PC-3 (cell line): ENCODE data around the gene SMIM33. TPM values are rescaled to one million over a fixed set of nuclear protein-coding genes. Genes with fewer than 3 reads are reported as not detected.

Experiments
- ATAC-seq: fragments of 200-7000 bp; cut with Tn5 transposase; 2 replicates; pipeline ENCODE4 v1.9.1; 2020; ENCODE audit warnings: mild to moderate bottlenecking, moderate library complexity
- BruUV-seq: library from RNA; stranded (reverse); fragments of 400-500 nt; replicated peaks from 2 replicates; lab custom pipeline; 2021; lab: Mats Ljungman, UMichigan
- CTCF ChIA-PET: fragments of 300-600 bp; sonication (Branson Sonifier 250); formaldehyde crosslinking; loops from one replicate; lab custom pipeline; 2022; ENCODE audit warnings: antibody characterized with exemption; lab: Charles Lee
- POLR2A ChIA-PET: fragments of 300-600 bp; sonication (Branson Sonifier 250); formaldehyde crosslinking; loops from one replicate; lab custom pipeline; 2022; ENCODE audit warnings: antibody characterized with exemption; ENCODE audit not compliant: unreplicated experiment; lab: Charles Lee
- DNase-seq: peaks from one replicate; pipeline ENCODE4 v3.0.0-alpha.2; 2015
- H2AFZ ChIP-seq: fragments of 300-600 bp; sonication (generic); 2 replicates; pipeline ENCODE4 v1.6.0; 2016; ENCODE audit warnings: antibody characterized with exemption, low read length
- H3F3A ChIP-seq: fragments of 300-600 bp; sonication (generic); one replicate; pipeline ENCODE4 v1.6.0; 2017; ENCODE audit warnings: antibody characterized with exemption, low read length, control low read depth, mild to moderate bottlenecking; ENCODE audit not compliant: unreplicated experiment
- H3K27ac ChIP-seq: fragments of 300-600 bp; sonication (generic); 2 replicates; pipeline ENCODE4 v1.5.1; 2016; ENCODE audit warnings: mild to moderate bottlenecking, low read length
- H3K27me3 ChIP-seq: fragments of 300-600 bp; sonication (generic); 2 replicates; pipeline ENCODE4 v1.6.1; 2016; ENCODE audit warnings: low read length, mixed read lengths
- H3K36me3 ChIP-seq: fragments of 300-600 bp; sonication (generic); 2 replicates; pipeline ENCODE4 v1.6.1; 2016; ENCODE audit warnings: low read depth, mixed run types, low read length, mixed read lengths
- H3K4me1 ChIP-seq: fragments of 300-600 bp; sonication (generic); 2 replicates; pipeline ENCODE4 v1.5.1; 2016; ENCODE audit warnings: low read length; ENCODE audit not compliant: insufficient read depth
- H3K4me2 ChIP-seq: fragments of 300-600 bp; sonication (generic); 2 replicates; pipeline ENCODE4 v1.6.0; 2016; ENCODE audit warnings: low read length
- H3K4me3 ChIP-seq: fragments of 300-600 bp; sonication (generic); 2 replicates; pipeline ENCODE4 v1.5.1; 2016; ENCODE audit warnings: mild to moderate bottlenecking, low read length, mixed read lengths
- H3K79me2 ChIP-seq: fragments of 300-600 bp; sonication (generic); 2 replicates; pipeline ENCODE4 v1.6.1; 2017; ENCODE audit warnings: low read length, mixed read lengths
- H3K9ac ChIP-seq: fragments of 300-600 bp; sonication (generic); 2 replicates; pipeline ENCODE4 v1.6.0; 2016; ENCODE audit warnings: mild to moderate bottlenecking, low read length
- H3K9me2 ChIP-seq: fragments of 300-600 bp; sonication (generic); replicated peaks from 2 replicates; pipeline ENCODE4 v1.6.1; 2016; ENCODE audit warnings: mixed run types, low read length, mixed read lengths
- H3K9me3 ChIP-seq: fragments of 300-600 bp; sonication (generic); 2 replicates; pipeline ENCODE4 v1.6.1; 2016; ENCODE audit warnings: low read length, mixed read lengths
- H4K20me1 ChIP-seq: fragments of 300-600 bp; sonication (generic); 2 replicates; pipeline ENCODE4 v1.6.1; 2016; ENCODE audit warnings: low read length, mixed read lengths
- EZH2 ChIP-seq: fragments of 300-600 bp; sonication (generic); IDR thresholded peaks from one replicate; pipeline ENCODE4 v1.6.1; 2017; ENCODE audit warnings: antibody characterized with exemption, mild to moderate bottlenecking, low read length; ENCODE audit not compliant: unreplicated experiment
- EZH2phosphoT487 ChIP-seq: fragments of 300-600 bp; sonication (generic); IDR thresholded peaks from 2 replicates; pipeline ENCODE4 v1.6.1; 2018; ENCODE audit warnings: mild to moderate bottlenecking, antibody characterized with exemption, low read length, borderline replicate concordance
- intact Hi-C: fragments of 100-400 bp; cut with micrococcal nuclease; formaldehyde crosslinking; loops from 2 replicates; pipeline ENCODE4 v1.9.0; 2023
- total RNA-seq: library from RNA; depleted of rRNA; stranded (reverse); fragments of >200 nt; gene quantifications from 2 replicates; pipeline ENCODE4 v1.2.3, GENCODE V29; 2014
- TF ChIP-seq, protein P1 (sequence below): fragments of 300-600 bp; sonication (generic); conservative IDR thresholded peaks from 2 replicates; pipeline ENCODE4 v1.5.1; 2017; ENCODE audit warnings: antibody characterized with exemption, low read depth, mild to moderate bottlenecking, low read length

SMIM33 gene
- total RNA-seq, 1 experiment from 2014 or later = not detected

DNA sequence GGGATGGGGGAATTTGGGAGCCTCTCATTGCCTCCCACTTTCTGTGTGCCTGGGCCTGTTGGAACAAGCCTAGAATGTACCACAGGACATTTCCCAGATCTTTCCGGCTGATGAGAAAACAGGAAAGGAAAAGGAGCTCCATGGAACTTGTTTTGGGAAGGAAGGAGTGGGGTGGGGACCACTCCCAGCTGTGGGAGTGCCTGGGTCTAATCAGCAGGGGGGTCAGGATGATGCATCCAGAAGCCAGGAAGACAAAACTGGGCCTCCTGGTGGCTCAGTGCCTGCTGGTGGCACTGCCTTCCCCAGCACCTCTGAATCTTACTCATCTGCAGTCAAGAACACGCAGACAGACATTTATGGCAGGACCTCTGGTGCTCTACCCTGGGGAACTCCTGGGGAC is 2.8 kb downstream of the SMIM33 start:
- Histone ChIP-seq H4K20me1 (no peaks in the 10 kb centered on the region), H3K4me3 (no peak overlapping the region), H3K36me3 (no peaks in the 10 kb centered on the region), H3K79me2 (no peaks in the 10 kb centered on the region), H3K27me3 (no peaks in the 10 kb centered on the region), H3K9me3 (no peaks in the 10 kb centered on the region), H3K4me2 (no peak overlapping the region), H3K9me2 (no peaks in the 10 kb centered on the region), H3K4me1 (no peaks in the 10 kb centered on the region), H2AFZ (no peak overlapping the region), H3K27ac (no peak overlapping the region), H3F3A (no peaks in the 10 kb centered on the region), H3K9ac (no peak overlapping the region)
- POLR2A ChIA-PET = interaction anchor here (0.6 kb wide), 1 partner anchor 112 kb away, joined by 3 read pairs; no protein-coding TSS in a partner anchor
- ATAC-seq (no peak; the same call in 1 of the 2 replicates), DNase-seq (no peak)
- TF ChIP-seq, protein P1, sequence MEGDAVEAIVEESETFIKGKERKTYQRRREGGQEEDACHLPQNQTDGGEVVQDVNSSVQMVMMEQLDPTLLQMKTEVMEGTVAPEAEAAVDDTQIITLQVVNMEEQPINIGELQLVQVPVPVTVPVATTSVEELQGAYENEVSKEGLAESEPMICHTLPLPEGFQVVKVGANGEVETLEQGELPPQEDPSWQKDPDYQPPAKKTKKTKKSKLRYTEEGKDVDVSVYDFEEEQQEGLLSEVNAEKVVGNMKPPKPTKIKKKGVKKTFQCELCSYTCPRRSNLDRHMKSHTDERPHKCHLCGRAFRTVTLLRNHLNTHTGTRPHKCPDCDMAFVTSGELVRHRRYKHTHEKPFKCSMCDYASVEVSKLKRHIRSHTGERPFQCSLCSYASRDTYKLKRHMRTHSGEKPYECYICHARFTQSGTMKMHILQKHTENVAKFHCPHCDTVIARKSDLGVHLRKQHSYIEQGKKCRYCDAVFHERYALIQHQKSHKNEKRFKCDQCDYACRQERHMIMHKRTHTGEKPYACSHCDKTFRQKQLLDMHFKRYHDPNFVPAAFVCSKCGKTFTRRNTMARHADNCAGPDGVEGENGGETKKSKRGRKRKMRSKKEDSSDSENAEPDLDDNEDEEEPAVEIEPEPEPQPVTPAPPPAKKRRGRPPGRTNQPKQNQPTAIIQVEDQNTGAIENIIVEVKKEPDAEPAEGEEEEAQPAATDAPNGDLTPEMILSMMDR = no peak
- TF ChIP-seq EZH2phosphoT487 (no peak), EZH2 (no peak)
- intact Hi-C loops = no loop called here
- BruUV-seq = no TSS peak
- CTCF ChIA-PET = no interaction called here

DNA sequence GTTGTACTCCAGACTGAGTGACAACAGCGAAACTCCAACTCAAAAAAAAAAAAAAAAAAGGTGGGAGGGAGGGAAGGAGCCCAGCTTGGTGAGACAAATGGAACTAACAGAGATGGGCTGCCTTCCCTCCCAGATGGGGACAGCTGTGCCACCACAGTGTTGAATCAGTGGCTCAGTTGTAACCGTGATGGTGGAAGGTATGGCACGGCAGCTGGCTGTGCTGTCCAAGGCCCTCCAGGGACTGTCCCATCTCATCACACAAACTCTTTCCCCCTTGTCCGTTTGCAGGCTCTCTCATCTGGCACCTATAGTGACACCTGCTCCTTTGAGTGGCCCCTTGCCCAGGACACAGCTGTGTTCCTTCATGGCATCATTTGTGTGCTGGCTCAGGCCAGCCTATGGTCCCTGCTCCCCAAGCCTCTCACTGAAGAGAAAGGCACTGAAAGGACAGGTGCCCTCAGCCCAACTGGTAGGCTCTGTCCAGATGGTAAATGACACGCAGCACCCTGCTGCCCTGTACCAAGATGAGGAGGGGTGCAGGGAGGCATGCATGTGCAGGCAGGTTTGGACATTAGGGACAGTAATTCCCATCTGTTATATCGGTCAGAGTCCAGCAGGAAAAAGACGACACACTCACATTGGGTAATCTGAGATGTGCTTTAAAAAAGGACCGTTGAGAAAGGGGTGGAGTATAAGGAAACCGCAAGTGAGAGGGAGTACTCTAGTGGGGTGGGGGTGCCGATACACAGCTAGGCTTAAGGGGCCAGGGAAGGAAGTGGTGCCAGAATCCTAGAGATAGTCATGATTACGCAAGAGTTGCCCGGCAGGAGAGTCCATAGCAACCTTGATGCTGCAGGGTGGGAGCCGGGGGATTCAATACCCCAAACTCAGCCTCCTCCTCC is 4.3 kb downstream of the SMIM33 start:
- ChIA-PET CTCF (no interaction called here), POLR2A (no interaction called here)
- H3K9me3 ChIP-seq = no peaks in the 10 kb centered on the region

More for the DNA sequence above, 4.3 kb downstream of the SMIM33 start:
- TF ChIP-seq, protein P1 = no peak
- TF ChIP-seq EZH2 (no peak), EZH2phosphoT487 (no peak)
- Histone ChIP-seq H3K36me3 (no peaks in the 10 kb centered on the region), H3K79me2 (no peaks in the 10 kb centered on the region), H4K20me1 (no peaks in the 10 kb centered on the region), H3K27ac (no peak overlapping the region), H3K4me2 (no peak overlapping the region), H3K9ac (no peak overlapping the region), H3K27me3 (no peaks in the 10 kb centered on the region), H3K4me3 (no peak overlapping the region), H2AFZ (no peak overlapping the region), H3K4me1 (no peaks in the 10 kb centered on the region), H3K9me2 (no peaks in the 10 kb centered on the region), H3F3A (no peaks in the 10 kb centered on the region)
- BruUV-seq = no TSS peak
- ATAC-seq (no peak), DNase-seq (no peak)
- intact Hi-C loops = no loop called here
